Lung (tissue), 12 donors: Measurements from ENCODE around the gene DAZAP1. TPM values are rescaled to one million over a fixed set of nuclear protein-coding genes. Genes with fewer than 3 reads are reported as not detected.

ENCODE experiments used
- ATAC-seq: fragments of 200-7000 bp; cut with Tn5 transposase; one replicate; pipeline ENCODE4 v1.9.1; 2020; ENCODE audit warnings: moderate number of reproducible peaks; ENCODE audit not compliant: insufficient read depth, low FRiP score
- DNase-seq, 3 donors: peaks; one replicate each; pipeline ENCODE4 v3.0.0-alpha.2; 2013 to 2017
- H3K27ac ChIP-seq, 2 donors: one replicate each; pipeline ENCODE4 v1.5.1; 2013; ENCODE audit warnings: mild to moderate bottlenecking in 2 of 2, moderate library complexity in 2 of 2, control low read depth in 1 of 2, inconsistent platforms in 1 of 2, low read depth in 1 of 2, low read length in 1 of 2
- H3K27me3 ChIP-seq, 3 donors: one replicate each; pipeline ENCODE4 v1.5.1; 2013; ENCODE audit warnings: low read length in 2 of 3; ENCODE audit not compliant: control insufficient read depth in 3 of 3, insufficient read depth in 3 of 3
- H3K36me3 ChIP-seq, 4 donors: one replicate each; pipeline ENCODE4 v1.5.1; 2013; ENCODE audit warnings: low read length in 4 of 4, mild to moderate bottlenecking in 1 of 4, moderate library complexity in 1 of 4; ENCODE audit not compliant: control insufficient read depth in 4 of 4, insufficient read depth in 4 of 4
- H3K4me1 ChIP-seq, 5 donors: one replicate each; pipeline ENCODE4 v1.5.1; 2013; ENCODE audit warnings: low read length in 5 of 5, mild to moderate bottlenecking in 2 of 5, moderate library complexity in 1 of 5; ENCODE audit not compliant: control insufficient read depth in 5 of 5, insufficient read depth in 5 of 5
- H3K4me3 ChIP-seq: one replicate; pipeline ENCODE4 v1.5.1; 2013; ENCODE audit warnings: mild to moderate bottlenecking, control low read depth, moderate library complexity
- H3K9ac ChIP-seq, 2 donors: one replicate each; pipeline ENCODE4 v1.5.1; 2013; ENCODE audit warnings: low read length in 2 of 2, control low read depth in 1 of 2; ENCODE audit not compliant: insufficient read depth in 1 of 2
- H3K9me3 ChIP-seq, 4 donors: one replicate each; pipeline ENCODE4 v1.5.1; 2013; ENCODE audit warnings: low read length in 3 of 4, mild to moderate bottlenecking in 1 of 4, moderate library complexity in 1 of 4; ENCODE audit not compliant: control insufficient read depth in 4 of 4, insufficient read depth in 3 of 4
- CTCF ChIP-seq: IDR thresholded peaks from 2 replicates; pipeline ENCODE4 v1.5.1; 2012; ENCODE audit warnings: mild to moderate bottlenecking; ENCODE audit errors: control extremely low read depth, extremely low read depth
- WGBS, 2 donors: extraction: QIAGEN DNeasy Blood & Tissue Kit; methylation state at CpG; one replicate each; pipeline ENCODE4 v1.1.7; 2013; 5-methylcytosine and 5-hydroxymethylcytosine counted together
- polyA plus RNA-seq, 2 donors: library from polyadenylated mRNA; stranded (reverse); fragments of 200-250 nt; gene quantifications; one replicate each; pipeline ENCODE4 v1.2.1, GENCODE V29; 2013
- total RNA-seq, 2 donors: library from RNA; depleted of rRNA in 1 of 2; stranded (reverse); fragments of >200 nt in 1 of 2; gene quantifications; one replicate each; pipeline ENCODE4 v1.2.1, GENCODE V29; 2014 to 2021
- donor health status: control.
- donor health status: control.
- donor health status: Bipolar disorder and iron deficiency.
- donor health status: healthy.
- donor health status: DM: yes; HTN: yes; CAD: no.

The DAZAP1 gene
- total and polyA plus RNA-seq, 4 donors: 61.4 to 125 (median 80.1) TPM

- Histone ChIP-seq H3K9me3 (no peaks in the 10 kb centered on the region), H3K27me3 (no peaks in the 10 kb centered on the region), H3K27ac (no peak overlapping the region), H3K4me1 (peaks cover 4 to 10% (median 6%) of the 10 kb centered on the region in 5 donors), H3K4me3 (no peak overlapping the region), H3K36me3 (peaks cover 6 to 79% (median 30%) of the 10 kb centered on the region in 4 donors), H3K9ac (no peak overlapping the region)
- TF ChIP-seq CTCF: no peak
- 91 to 95% methylated on average over 20 to 22 of the region's 22 CpGs for WGBS, 2 donors
- ATAC-seq (no peak), DNase-seq (no peak)
Observed at GRCh38 chr19:1421958-1422305, 14.5 kb downstream of the DAZAP1 start.

- 86 to 87% methylated on average over 16 of the region's 16 CpGs for WGBS, 2 donors
- DNase-seq (no peak), ATAC-seq (no peak)
- Histone ChIP-seq H3K36me3 (peaks cover 6 to 83% (median 29%) of the 10 kb centered on the region in 4 donors), H3K27me3 (no peaks in the 10 kb centered on the region), H3K4me3 (no peak overlapping the region), H3K9me3 (no peaks in the 10 kb centered on the region), H3K9ac (no peak overlapping the region), H3K4me1 (peaks cover under 1 to 9% (median 4%) of the 10 kb centered on the region in 5 donors), H3K27ac (no peak overlapping the region)
- TF ChIP-seq CTCF: no peak
Observed at GRCh38 chr19:1422360-1422759, 15.0 kb downstream of the DAZAP1 start.

GRCh38 chr19:1422943-1423342, 15.6 kb downstream of the DAZAP1 start:
- Histone ChIP-seq H3K4me1 (peaks cover 0 to 5% (median 0%) of the 10 kb centered on the region in 5 donors), H3K27ac (no peak overlapping the region), H3K27me3 (no peaks in the 10 kb centered on the region), H3K36me3 (peaks cover 6 to 84% (median 29%) of the 10 kb centered on the region in 4 donors), H3K9ac (no peak overlapping the region), H3K4me3 (no peak overlapping the region), H3K9me3 (no peaks in the 10 kb centered on the region)
- TF ChIP-seq CTCF: no peak
- ATAC-seq (no peak), DNase-seq (no peak)
- 90 to 93% methylated on average over 24 of the region's 24 CpGs for WGBS, 2 donors
